Ascending aorta (tissue), 2 donors: ENCODE data around the gene GNG13. TPM values are rescaled to one million over a fixed set of nuclear protein-coding genes. Genes with fewer than 3 reads are reported as not detected.

Experiments
- DNase-seq, 2 donors: peaks; one replicate each; pipeline ENCODE4 v3.0.0-alpha.2; 2019; ENCODE audit warnings: low spot score in 2 of 2
- H3K27ac ChIP-seq, 2 donors: fragments of 200-600 bp; sonication (generic); one replicate each; pipeline ENCODE4 v1.5.1; 2016 to 2017; ENCODE audit warnings: mild to moderate bottlenecking in 1 of 2
- H3K27me3 ChIP-seq: fragments of 200-600 bp; sonication (generic); one replicate; pipeline ENCODE4 v1.5.1; 2017
- H3K36me3 ChIP-seq, 2 donors: fragments of 200-600 bp; sonication (generic); one replicate each; pipeline ENCODE4 v1.5.1; 2016
- H3K4me1 ChIP-seq, 2 donors: fragments of 200-600 bp; sonication (generic); one replicate each; pipeline ENCODE4 v1.5.1; 2016 to 2017; ENCODE audit warnings: mild to moderate bottlenecking in 1 of 2
- H3K4me3 ChIP-seq, 2 donors: fragments of 200-600 bp; sonication (generic); one replicate each; pipeline ENCODE4 v1.5.1; 2016 to 2017; ENCODE audit warnings: mild to moderate bottlenecking in 1 of 2
- H3K9me3 ChIP-seq, 2 donors: fragments of 200-600 bp; sonication (generic); one replicate each; pipeline ENCODE4 v1.5.1; 2016
- intact Hi-C: fragments of 100-400 bp; cut with DNase I; formaldehyde crosslinking; loops from one replicate; pipeline ENCODE4 v1.15.1; 2023
- total RNA-seq: library from RNA; depleted of rRNA; stranded (reverse); fragments of >200 nt; gene quantifications from one replicate; pipeline ENCODE4 v1.1.0, GENCODE V29; 2016
- TF ChIP-seq, protein P1 (sequence below), 3 experiments: fragments of 200-600 bp in 2 of 3; fragments of 450-650 bp in 1 of 3; sonication (generic) in 2 of 3; IDR thresholded peaks; one replicate each; pipeline ENCODE4 v1.5.1; 2016 to 2019; ENCODE audit warnings: antibody characterized with exemption in 3 of 3, mild to moderate bottlenecking in 1 of 3, moderate library complexity in 1 of 3

GNG13 gene
- total RNA-seq, 1 donor from 2014 or later, result not detected

DNA sequence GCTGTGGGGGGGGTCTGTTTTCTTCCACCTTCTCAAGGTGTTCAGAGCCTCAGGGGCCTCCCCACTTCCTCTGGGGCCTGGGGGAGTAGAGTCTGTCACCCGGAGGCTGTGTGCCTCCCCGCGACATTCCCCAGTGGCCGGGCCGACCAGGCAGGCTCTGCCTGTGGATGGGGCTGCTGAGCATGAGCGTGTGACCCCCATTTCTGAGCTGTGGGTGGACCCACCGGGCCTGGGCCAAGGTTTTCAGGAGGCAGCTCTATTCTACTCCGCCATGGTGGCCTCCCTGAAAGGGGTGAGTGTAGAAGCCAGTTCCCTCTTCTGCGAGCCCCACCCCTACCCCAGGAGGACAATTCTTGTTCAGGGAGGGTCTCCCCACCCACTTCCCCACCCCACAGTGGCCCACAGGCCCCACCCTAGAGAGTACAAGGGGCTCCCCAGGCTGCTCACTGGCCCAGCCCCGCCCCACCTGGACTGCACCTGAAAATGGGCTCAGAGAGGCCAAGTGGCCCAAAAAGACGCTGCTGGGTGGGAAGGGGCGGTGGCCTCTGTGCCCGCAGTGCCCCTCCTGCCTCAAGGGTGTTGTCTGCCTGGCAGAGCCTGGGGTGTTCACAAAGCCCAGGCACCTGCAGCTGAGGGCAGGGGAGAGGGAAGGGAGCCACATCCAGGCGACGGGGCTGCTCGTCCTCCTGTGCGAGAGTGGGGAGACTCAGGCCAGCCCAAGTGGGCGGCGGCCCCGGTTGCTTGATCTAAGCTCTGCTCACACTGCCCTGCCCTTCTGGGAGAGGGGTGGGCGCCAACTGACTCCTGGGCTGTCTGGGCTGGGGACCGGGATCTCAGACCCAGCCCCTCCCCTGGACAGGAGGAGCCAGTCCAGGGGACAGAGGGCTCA, 38.7 kb downstream of the GNG13 start:
- no peaks in the 10 kb centered on the region for H3K27me3 ChIP-seq

DNA sequence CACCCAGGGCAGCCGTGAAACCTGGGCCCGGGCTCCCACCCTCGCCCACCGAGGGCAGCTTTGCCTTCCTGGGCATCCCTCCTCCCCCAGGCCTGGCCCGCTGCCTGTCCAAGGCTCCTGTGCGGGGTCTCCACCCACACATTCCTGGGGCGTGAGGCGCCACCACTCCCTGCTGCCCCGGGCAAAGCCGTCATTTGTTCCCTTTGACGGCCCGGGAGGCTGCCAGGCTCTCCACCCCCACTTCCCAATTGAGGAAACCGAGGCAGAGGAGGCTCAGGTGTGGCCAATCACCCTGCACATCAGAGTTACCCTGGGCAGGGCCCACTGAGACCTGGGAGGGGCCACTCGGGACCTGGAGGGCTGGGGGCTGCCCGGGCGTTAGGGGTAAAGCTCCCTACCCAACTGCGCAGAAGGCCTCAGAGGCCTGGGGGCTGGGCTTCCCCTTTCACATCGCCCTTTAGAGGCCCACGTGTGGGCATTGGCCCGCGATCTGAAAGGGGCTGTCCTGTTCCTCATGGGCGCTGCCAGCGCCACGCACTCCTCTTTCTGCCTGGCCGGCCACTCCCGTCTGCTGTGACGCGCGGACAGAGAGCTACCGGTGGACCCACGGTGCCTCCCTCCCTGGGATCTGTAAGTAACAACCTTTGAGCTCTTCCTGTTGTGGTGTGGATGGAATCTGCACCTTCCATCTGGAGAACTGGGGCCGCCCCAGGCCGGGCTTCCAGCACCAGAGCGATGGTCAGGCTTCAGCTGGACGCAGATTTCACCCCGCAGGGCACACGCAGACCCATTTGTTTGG, 39.8 kb downstream of the GNG13 start, which contains the start of gene MSLN:
TSS of gene MSLN (plus strand) at position 190 of the 799 bp plus-strand sequence. CDS start 1,947 bp downstream, outside the sequence.
- Histone ChIP-seq H3K4me3 (no peak within 1 kb of the TSS), H3K36me3 (no peaks in the 10 kb centered on the region), H3K27ac (no peak within 1 kb of the TSS), H3K9me3 (no peaks in the 10 kb centered on the region), H3K4me1 (no peaks in the 10 kb centered on the region), H3K27me3 (no peaks in the 10 kb centered on the region)
- TF ChIP-seq, protein P1, sequence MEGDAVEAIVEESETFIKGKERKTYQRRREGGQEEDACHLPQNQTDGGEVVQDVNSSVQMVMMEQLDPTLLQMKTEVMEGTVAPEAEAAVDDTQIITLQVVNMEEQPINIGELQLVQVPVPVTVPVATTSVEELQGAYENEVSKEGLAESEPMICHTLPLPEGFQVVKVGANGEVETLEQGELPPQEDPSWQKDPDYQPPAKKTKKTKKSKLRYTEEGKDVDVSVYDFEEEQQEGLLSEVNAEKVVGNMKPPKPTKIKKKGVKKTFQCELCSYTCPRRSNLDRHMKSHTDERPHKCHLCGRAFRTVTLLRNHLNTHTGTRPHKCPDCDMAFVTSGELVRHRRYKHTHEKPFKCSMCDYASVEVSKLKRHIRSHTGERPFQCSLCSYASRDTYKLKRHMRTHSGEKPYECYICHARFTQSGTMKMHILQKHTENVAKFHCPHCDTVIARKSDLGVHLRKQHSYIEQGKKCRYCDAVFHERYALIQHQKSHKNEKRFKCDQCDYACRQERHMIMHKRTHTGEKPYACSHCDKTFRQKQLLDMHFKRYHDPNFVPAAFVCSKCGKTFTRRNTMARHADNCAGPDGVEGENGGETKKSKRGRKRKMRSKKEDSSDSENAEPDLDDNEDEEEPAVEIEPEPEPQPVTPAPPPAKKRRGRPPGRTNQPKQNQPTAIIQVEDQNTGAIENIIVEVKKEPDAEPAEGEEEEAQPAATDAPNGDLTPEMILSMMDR (IDR thresholded peaks at IDR 0.05), result no peak
- DNase-seq, result no peak
- intact Hi-C loops, result no loop called here

More for the DNA sequence above, 38.7 kb downstream of the GNG13 start:
- no peaks in the 10 kb centered on the region for H3K4me1 ChIP-seq
- TF ChIP-seq, protein P1 (IDR thresholded peaks at IDR 0.05), result no peak
- no peak overlapping the region for H3K4me3 ChIP-seq
- H3K36me3 ChIP-seq, result no peaks in the 10 kb centered on the region
- DNase-seq, result no peak
- no peaks in the 10 kb centered on the region for H3K9me3 ChIP-seq
- intact Hi-C loops, result no loop called here
- H3K27ac ChIP-seq, result no peak overlapping the region

DNA sequence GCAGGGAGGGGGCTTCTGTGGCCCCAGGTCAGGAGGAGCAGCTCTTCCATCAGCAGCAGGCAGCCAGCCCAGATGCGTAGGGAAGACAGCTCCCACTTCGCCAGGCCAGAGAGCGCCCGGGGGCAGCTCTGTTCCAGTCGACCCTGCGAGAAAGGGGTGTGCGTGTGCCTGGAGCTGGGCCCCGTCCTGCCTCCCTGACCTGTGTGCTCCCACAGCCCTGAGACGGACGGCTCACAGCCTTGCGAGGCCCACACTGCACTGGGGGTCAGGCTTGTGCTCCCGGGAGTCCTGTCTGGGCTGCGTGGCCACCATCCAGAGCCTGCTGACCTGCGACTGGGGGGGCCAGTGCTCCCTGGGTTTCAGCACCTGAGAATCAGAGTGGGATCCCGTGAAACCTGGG, 40.5 kb downstream of the GNG13 start:
- no peak for DNase-seq
- Histone ChIP-seq H3K9me3 (no peaks in the 10 kb centered on the region), H3K27me3 (no peaks in the 10 kb centered on the region), H3K4me3 (no peak overlapping the region), H3K36me3 (no peaks in the 10 kb centered on the region), H3K27ac (no peak overlapping the region), H3K4me1 (no peaks in the 10 kb centered on the region)
- TF ChIP-seq, protein P1 (IDR thresholded peaks at IDR 0.05), result no peak
- intact Hi-C loops, result no loop called here

DNA sequence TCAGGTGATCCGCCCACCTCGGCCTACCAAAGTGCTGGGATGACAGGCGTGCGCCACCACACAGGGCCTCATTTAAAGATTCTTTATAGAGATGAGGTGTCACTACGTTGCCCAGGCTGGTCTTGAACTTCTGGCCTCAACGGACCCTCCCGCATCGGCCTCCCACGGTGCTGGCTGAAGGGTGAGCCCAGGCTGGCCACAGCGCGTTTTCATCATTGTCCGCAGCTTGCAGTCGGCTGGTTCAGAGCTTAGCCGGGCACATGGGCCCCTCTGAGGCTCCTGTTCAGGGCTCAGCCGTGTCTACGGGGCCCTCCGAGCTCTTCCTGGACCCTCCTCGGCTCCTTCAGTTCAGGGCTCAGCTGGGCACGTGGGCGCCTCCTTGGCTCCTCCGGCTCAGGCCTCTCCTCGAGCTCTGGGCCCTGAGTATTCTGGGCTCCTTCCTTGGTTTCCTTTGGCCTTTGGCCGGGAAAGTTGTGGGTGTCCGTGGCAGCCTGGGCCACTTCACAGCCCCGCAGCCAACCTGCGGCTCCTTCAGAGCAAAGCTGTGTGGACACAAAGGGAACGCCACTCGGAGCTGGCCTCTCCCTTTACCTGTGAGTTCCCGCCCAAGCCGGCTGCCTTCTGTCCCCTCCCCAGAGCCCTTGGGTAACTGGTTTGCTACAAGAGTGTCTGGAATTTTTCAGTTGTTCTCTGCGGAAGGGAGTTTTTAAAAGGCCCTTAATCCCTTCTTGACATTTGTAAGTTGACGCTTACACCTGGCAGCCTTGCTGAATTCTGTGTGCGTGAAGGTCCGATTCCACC, 41.2 kb downstream of the GNG13 start:
- TF ChIP-seq, protein P1 (IDR thresholded peaks at IDR 0.05), result no peak
- Histone ChIP-seq H3K27ac (no peak overlapping the region), H3K4me3 (no peak overlapping the region), H3K36me3 (no peaks in the 10 kb centered on the region), H3K9me3 (no peaks in the 10 kb centered on the region), H3K4me1 (no peaks in the 10 kb centered on the region), H3K27me3 (no peaks in the 10 kb centered on the region)
- intact Hi-C loops, result no loop called here
- DNase-seq, result no peak

DNA sequence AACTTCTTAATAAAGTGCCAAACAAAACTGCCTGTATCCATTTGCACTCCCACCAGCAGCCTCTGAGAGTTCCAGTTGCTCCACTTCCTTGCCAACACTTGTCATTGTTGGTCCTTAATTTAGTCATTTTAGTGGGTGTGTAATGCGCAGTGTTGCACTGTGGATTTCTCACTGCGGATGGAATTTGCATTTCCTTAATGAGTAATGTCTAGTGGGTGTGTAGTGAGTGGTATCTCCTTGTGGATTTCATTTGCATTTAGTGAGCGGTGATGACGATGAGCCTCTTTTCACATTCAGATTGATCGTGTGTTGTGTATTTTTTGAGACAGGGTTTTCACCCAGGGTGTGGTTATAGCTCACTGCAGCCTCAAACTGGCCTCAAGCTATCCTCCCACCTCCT, 44.1 kb downstream of the GNG13 start:
- intact Hi-C loops, result no loop called here
- no peaks in the 10 kb centered on the region for H3K27me3 ChIP-seq
- TF ChIP-seq, protein P1 (IDR thresholded peaks at IDR 0.05), result no peak
- H3K4me3 ChIP-seq, result no peak overlapping the region
- no peaks in the 10 kb centered on the region for H3K9me3 ChIP-seq
- no peaks in the 10 kb centered on the region for H3K36me3 ChIP-seq
- H3K27ac ChIP-seq, result no peak overlapping the region
- no peaks in the 10 kb centered on the region for H3K4me1 ChIP-seq
- DNase-seq, result no peak
